Fibroblast of pulmonary artery (primary cell): ENCODE data around the gene PSD.
"Not testable (repeated sequence)": the region's sequence is repeated elsewhere in the genome, so short reads cannot be mapped to it uniquely, and the experiment has no call there.

Experiments
- DNase-seq: peaks from one replicate; pipeline ENCODE4 v3.0.0-alpha.2; 2010; ENCODE audit warnings: low read depth
- H3K4me3 ChIP-seq: replicated peaks from 2 replicates; pipeline ENCODE4 v1.5.1; 2011; ENCODE audit warnings: low read depth, mild to moderate bottlenecking, control low read depth, low read length, moderate library complexity
- CTCF ChIP-seq: IDR thresholded peaks from 2 replicates; pipeline ENCODE4 v1.5.1; 2011; ENCODE audit warnings: mild to moderate bottlenecking, control low read depth, low read length, inconsistent platforms; ENCODE audit errors: missing control alignments

PSD gene

GRCh38 chr10:102461187-102462054, 42.8 kb upstream of the PSD start:
- TF ChIP-seq CTCF, result no peak
- H3K4me3 ChIP-seq, result peak overlapping the region; percentile 59
- DNase-seq, result peak; percentile 84

GRCh38 chr10:102460836-102461186, 42.2 kb upstream of the PSD start:
- TF ChIP-seq CTCF, result no peak

GRCh38 chr10:102458656-102459055, 40.1 kb upstream of the PSD start:
- TF ChIP-seq CTCF, result no peak
- H3K4me3 ChIP-seq, result no peak overlapping the region
- no peak for DNase-seq

More at GRCh38 chr10:102460836-102461186, 42.2 kb upstream of the PSD start:
- no peak for DNase-seq
- H3K4me3 ChIP-seq, result peak overlapping the region; percentile 59

GRCh38 chr10:102457591-102458150, 39.1 kb upstream of the PSD start:
- H3K4me3 ChIP-seq, result no peak overlapping the region
- no peak for DNase-seq
- TF ChIP-seq CTCF, result no peak

GRCh38 chr10:102455893-102456471, 37.4 kb upstream of the PSD start:
- no peak overlapping the region for H3K4me3 ChIP-seq
- no peak for TF ChIP-seq CTCF
- peak; percentile 89 for DNase-seq

- H3K4me3 ChIP-seq, DNase-seq: not testable (repeated sequence)
These were observed 36.3 kb upstream of the PSD start for GRCh38 chr10:102454662-102455487.

- H3K4me3 ChIP-seq, result no peak overlapping the region
- no peak for TF ChIP-seq CTCF
- DNase-seq, result no peak
These were observed 34.9 kb upstream of the PSD start for GRCh38 chr10:102453502-102453901.
